Esophagus squamous epithelium (tissue), 5 donors: Measurements from ENCODE around the gene ITGB2. TPM values are rescaled to one million over a fixed set of nuclear protein-coding genes. Genes with fewer than 3 reads are reported as not detected.

Source experiments
- DNase-seq: peaks from one replicate; lab custom pipeline; 2025; lab: John Stamatoyannopoulos, UW
- H3K27ac ChIP-seq, 4 donors: fragments of 200-600 bp; sonication (generic); one replicate each; pipeline ENCODE4 v1.5.1; 2016 to 2019; ENCODE audit warnings: mild to moderate bottlenecking in 1 of 4
- H3K27me3 ChIP-seq, 4 donors: fragments of 200-600 bp; sonication (generic); 1 replicate in 3 of 4; 2 replicates in 1 of 4; pipeline versions ENCODE4 v1.5.1 to v1.6.0; 2017 to 2021; ENCODE audit warnings: antibody characterized with exemption in 1 of 4
- H3K36me3 ChIP-seq, 3 donors: fragments of 200-600 bp; sonication (generic); one replicate each; pipeline ENCODE4 v1.5.1; 2016 to 2019
- H3K4me1 ChIP-seq, 3 donors: fragments of 200-600 bp; sonication (generic); one replicate each; pipeline ENCODE4 v1.5.1; 2017 to 2019
- H3K4me3 ChIP-seq, 4 donors: fragments of 200-600 bp; sonication (generic); 1 replicate in 3 of 4; 2 replicates in 1 of 4; pipeline ENCODE4 v1.5.1; 2016 to 2019; ENCODE audit warnings: mild to moderate bottlenecking in 2 of 4, moderate library complexity in 1 of 4
- H3K9me3 ChIP-seq, 3 donors: fragments of 200-600 bp; sonication (generic); one replicate each; pipeline ENCODE4 v1.5.1; 2016 to 2019
- POLR2A ChIP-seq, 4 donors: fragments of 450-650 bp; IDR thresholded peaks; one replicate each; pipeline ENCODE4 v1.6.1; 2017; ENCODE audit warnings: antibody characterized with exemption in 4 of 4, mild to moderate bottlenecking in 4 of 4, moderate library complexity in 3 of 4
- WGBS, 2 donors: methylation state at CpG; one replicate each; pipeline ENCODE4 v1.1.5; 2018; 5-methylcytosine and 5-hydroxymethylcytosine counted together
- intact Hi-C: fragments of 100-400 bp; cut with DNase I; formaldehyde crosslinking; loops from one replicate; pipeline ENCODE4 v1.15.0; 2022
- total RNA-seq, 4 donors: library from RNA; depleted of rRNA; stranded (reverse); fragments of >200 nt; gene quantifications; one replicate each; pipeline ENCODE4 v1.1.0, GENCODE V29; 2016
- TF ChIP-seq, protein P1 (sequence below), 6 experiments: fragments of 450-650 bp in 4 of 6; fragments of 200-600 bp in 2 of 6; sonication (generic) in 2 of 6; IDR thresholded peaks; one replicate each; pipeline ENCODE4 v1.5.1; 2016 to 2019; ENCODE audit warnings: antibody characterized with exemption in 6 of 6, mild to moderate bottlenecking in 4 of 6, moderate library complexity in 4 of 6
- donor health status: DM: yes; HTN: yes; CAD: no.

ITGB2 gene
- total RNA-seq, 4 donors from 2014 or later = 6.6 to 47.1 (median 18.5) TPM

DNA sequence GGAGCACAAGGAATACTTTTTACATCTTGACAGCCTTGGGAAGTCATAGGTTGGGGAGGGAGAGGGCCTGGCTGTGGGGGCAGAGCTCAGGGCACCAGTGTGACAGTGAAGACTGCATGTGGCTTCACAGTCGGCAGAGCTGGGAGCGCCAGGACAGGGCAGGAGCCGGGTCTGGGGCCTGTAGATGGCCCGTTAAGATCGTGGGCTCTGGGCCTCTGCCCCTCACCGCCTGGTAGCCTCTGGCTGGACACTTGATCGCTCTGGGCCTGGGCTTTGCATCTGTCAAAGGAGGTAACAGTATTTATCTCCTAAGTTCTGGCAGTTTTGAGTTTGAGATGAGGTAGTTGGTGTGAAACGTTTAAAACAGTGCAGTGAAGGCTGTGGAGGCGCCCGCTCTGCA is 23.9 kb upstream of the ITGB2 start:
- 86 to 90% methylated on average over 4 to 8 of the region's 10 CpGs for WGBS, 2 donors
- TF ChIP-seq, protein P1, sequence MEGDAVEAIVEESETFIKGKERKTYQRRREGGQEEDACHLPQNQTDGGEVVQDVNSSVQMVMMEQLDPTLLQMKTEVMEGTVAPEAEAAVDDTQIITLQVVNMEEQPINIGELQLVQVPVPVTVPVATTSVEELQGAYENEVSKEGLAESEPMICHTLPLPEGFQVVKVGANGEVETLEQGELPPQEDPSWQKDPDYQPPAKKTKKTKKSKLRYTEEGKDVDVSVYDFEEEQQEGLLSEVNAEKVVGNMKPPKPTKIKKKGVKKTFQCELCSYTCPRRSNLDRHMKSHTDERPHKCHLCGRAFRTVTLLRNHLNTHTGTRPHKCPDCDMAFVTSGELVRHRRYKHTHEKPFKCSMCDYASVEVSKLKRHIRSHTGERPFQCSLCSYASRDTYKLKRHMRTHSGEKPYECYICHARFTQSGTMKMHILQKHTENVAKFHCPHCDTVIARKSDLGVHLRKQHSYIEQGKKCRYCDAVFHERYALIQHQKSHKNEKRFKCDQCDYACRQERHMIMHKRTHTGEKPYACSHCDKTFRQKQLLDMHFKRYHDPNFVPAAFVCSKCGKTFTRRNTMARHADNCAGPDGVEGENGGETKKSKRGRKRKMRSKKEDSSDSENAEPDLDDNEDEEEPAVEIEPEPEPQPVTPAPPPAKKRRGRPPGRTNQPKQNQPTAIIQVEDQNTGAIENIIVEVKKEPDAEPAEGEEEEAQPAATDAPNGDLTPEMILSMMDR (IDR thresholded peaks at IDR 0.05) = no peak
- TF ChIP-seq POLR2A (IDR thresholded peaks at IDR 0.05) = no peak
- no peak overlapping the region for H3K27ac ChIP-seq
- peaks cover 0 to 66% (median 8%) of the 10 kb centered on the region in 3 donors for H3K36me3 ChIP-seq
- no peaks in the 10 kb centered on the region for H3K27me3 ChIP-seq
- no peak overlapping the region for H3K4me3 ChIP-seq
- intact Hi-C loops = no loop called here
- H3K4me1 ChIP-seq = peaks cover 15 to 34% (median 15%) of the 10 kb centered on the region in 3 donors
- no peaks in the 10 kb centered on the region for H3K9me3 ChIP-seq
- DNase-seq = no peak

DNA sequence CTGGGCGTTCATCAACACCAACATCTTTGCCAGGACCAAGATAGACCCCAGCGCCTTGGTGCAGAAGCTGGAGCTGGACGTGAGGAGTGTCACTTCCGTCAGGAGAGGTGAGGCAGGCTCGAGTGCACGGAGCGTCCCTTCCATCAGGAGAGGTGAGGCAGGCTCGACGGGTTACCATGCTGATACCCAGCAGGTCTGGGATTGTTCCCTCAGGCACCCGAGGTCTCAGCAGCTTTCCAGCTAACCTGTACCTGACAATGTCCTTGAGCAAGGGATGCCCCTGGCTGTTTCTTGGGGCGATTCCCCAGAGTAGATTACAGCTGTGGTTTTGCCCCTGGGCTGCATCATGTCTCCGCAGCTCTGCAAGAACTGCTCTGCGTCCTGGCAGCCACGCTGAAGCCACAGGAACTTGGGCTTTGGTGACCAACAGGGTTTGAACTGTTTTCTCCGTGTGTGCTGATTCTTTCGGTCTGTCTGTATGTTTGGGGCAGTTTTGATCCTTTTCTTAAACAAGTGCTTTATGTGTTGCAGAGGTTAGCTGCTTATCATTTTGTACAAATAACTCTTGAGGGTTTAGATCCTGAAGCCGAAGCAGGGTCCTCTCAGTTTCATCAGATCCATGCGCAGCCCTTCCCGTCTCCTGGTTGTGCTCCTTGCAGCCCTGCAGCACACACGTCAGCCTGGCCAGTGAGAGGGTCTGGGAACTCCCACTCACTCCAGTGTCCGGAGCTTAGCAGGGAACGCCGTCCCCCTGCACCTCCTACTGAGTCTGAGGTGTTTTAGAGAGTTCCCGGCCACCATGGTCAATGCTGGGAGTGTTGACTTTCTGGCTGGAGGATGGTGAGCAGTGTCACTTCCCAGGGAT is 23.2 kb upstream of the ITGB2 start:
- 86 to 87% methylated on average over 11 to 20 of the region's 24 CpGs for WGBS, 2 donors
- Histone ChIP-seq H3K27me3 (no peaks in the 10 kb centered on the region), H3K27ac (no peak overlapping the region), H3K36me3 (peaks cover 0 to 59% (median 8%) of the 10 kb centered on the region in 3 donors), H3K9me3 (no peaks in the 10 kb centered on the region), H3K4me1 (peaks cover 18 to 36% (median 19%) of the 10 kb centered on the region in 3 donors), H3K4me3 (no peak overlapping the region)
- TF ChIP-seq, protein P1 (IDR thresholded peaks at IDR 0.05) = no peak
- TF ChIP-seq POLR2A (IDR thresholded peaks at IDR 0.05) = no peak
- no peak for DNase-seq
- intact Hi-C loops = no loop called here

DNA sequence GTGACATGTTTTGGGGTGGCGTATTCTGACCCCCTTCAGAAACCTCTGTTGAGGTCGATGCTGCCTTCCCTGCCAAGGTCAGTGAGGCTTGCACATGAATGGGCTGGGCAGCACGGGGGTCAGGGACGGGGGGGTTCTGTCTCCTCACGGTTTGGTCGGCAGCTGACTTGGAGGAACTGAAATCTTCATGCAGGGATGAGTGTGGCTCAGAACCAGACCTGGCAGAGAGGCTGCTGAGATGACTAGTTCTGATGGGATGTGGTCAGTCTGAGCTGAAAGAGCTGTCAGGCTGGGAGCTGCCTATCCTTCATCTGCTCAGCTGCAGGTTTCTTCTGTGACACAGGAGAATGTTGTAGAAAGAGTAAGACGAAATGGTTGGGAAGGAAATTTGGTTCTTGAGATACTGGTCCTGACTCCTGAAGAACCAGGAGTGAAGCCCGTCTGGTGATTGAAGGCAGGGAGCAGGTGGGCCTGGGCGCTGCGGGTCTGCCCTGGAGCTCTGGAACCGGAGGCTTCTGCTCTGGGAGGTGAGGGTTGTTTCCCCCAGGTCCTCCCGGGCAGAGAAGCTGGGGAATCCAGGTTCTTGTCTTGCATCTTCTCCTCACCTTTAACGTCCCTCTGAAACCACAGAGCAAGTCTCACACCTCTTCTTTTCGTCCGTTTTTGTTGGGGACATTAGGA is 22.4 kb upstream of the ITGB2 start:
- Histone ChIP-seq H3K27me3 (no peaks in the 10 kb centered on the region), H3K4me3 (no peak overlapping the region), H3K9me3 (no peaks in the 10 kb centered on the region), H3K36me3 (peaks cover 0 to 52% (median 8%) of the 10 kb centered on the region in 3 donors), H3K27ac (no peak overlapping the region), H3K4me1 (peaks cover 19 to 40% (median 22%) of the 10 kb centered on the region in 3 donors)
- intact Hi-C loops = no loop called here
- TF ChIP-seq, protein P1 (IDR thresholded peaks at IDR 0.05) = no peak
- no peak for TF ChIP-seq POLR2A (IDR thresholded peaks at IDR 0.05)
- WGBS, 2 donors = 89 to 90% methylated on average over 13 to 15 of the region's 15 CpGs
- no peak for DNase-seq

DNA sequence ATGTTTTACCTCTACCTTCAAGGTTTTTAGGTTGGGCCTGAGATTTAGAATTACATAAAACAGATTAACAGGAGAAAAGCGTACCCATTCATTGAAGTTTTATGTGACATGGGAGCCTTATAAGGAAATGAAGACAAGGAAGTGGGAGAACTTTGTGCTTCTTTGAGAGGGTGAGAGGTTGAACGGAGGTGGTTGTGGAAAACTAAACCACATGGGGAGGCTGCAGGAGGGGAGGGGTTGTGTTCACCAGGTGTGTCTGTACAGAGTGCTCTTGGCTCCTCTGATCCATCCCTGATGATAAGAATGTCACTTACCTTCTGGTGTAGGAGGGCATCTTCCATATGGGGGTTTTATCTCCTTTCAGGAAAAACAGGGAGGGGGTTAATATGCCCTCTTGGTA is 21.9 kb upstream of the ITGB2 start:
- WGBS, 2 donors = 81 to 89% methylated on average over 2 of the region's 2 CpGs
- no peak for DNase-seq
- Histone ChIP-seq H3K27ac (no peak overlapping the region), H3K9me3 (no peaks in the 10 kb centered on the region), H3K4me3 (no peak overlapping the region), H3K36me3 (peaks cover 0 to 46% (median 8%) of the 10 kb centered on the region in 3 donors), H3K4me1 (peaks cover 19 to 40% (median 22%) of the 10 kb centered on the region in 3 donors), H3K27me3 (no peaks in the 10 kb centered on the region)
- TF ChIP-seq POLR2A (IDR thresholded peaks at IDR 0.05) = no peak
- TF ChIP-seq, protein P1 (IDR thresholded peaks at IDR 0.05) = no peak
- intact Hi-C loops = no loop called here

DNA sequence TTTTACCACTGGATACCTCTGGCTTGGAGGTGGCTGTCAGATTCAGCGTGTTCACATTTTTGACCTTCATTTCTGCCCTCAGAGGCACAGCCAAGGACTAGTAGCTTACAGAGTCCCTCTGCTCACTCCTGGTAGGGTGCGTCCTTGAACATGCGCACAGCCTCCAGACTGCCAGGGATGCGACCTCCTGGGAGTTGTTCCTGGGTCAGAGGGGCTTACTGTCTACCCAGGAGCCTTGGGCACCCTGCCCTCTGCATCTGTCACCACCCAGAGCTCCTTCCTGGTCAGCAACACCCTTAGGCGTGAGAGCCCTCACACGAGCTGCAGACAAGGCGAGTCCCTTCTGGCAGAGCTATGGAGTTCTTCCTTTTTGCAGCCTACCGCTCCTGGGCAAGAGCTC is 20.9 kb upstream of the ITGB2 start:
- no peak for TF ChIP-seq POLR2A (IDR thresholded peaks at IDR 0.05)
- TF ChIP-seq, protein P1 (IDR thresholded peaks at IDR 0.05) = no peak
- no peak overlapping the region for H3K4me3 ChIP-seq
- no peak for DNase-seq
- intact Hi-C loops = no loop called here
- H3K4me1 ChIP-seq = peaks cover 19 to 40% (median 22%) of the 10 kb centered on the region in 3 donors
- no peak overlapping the region for H3K27ac ChIP-seq
- 69 to 85% methylated on average over 5 of the region's 8 CpGs for WGBS, 2 donors
- no peaks in the 10 kb centered on the region for H3K9me3 ChIP-seq
- peaks cover 0 to 36% (median 8%) of the 10 kb centered on the region in 3 donors for H3K36me3 ChIP-seq
- H3K27me3 ChIP-seq = no peaks in the 10 kb centered on the region
